Natural killer cell (primary cell): ENCODE data around the gene EMC1. TPM values are rescaled to one million over a fixed set of nuclear protein-coding genes. Genes with fewer than 3 reads are reported as not detected.
"Not testable (repeated sequence)": the region's sequence is repeated elsewhere in the genome, so short reads cannot be mapped to it uniquely, and the experiment has no call there.

Source experiments
- ATAC-seq, 3 donors: fragments of 150-1000 bp in 2 of 3; fragments of 200-7000 bp in 1 of 3; cut with Tn5 transposase; 1 replicate in 1 of 3; 2 replicates in 2 of 3; pipeline ENCODE4 v1.10.0; 2021; ENCODE audit warnings: mild to moderate bottlenecking in 2 of 3, moderate library complexity in 2 of 3
- DNase-seq, 2 donors: peaks; one replicate each; pipeline versions ENCODE4 v3.0.0 to v3.0.0-alpha.2; 2013 to 2021; ENCODE audit warnings: mixed read lengths in 1 of 2
- H3K27ac ChIP-seq: one replicate; pipeline ENCODE4 v1.5.1; 2013; ENCODE audit warnings: mild to moderate bottlenecking, low read length
- H3K27me3 ChIP-seq: one replicate; pipeline ENCODE4 v1.6.1; 2013; ENCODE audit warnings: low read length; ENCODE audit not compliant: control insufficient read depth, insufficient read depth
- H3K36me3 ChIP-seq: one replicate; pipeline ENCODE4 v1.6.1; 2013; ENCODE audit warnings: low read length; ENCODE audit not compliant: control insufficient read depth, insufficient read depth
- H3K4me1 ChIP-seq: one replicate; pipeline ENCODE4 v1.6.1; 2013; ENCODE audit warnings: low read length; ENCODE audit not compliant: control insufficient read depth, insufficient read depth
- H3K4me3 ChIP-seq: one replicate; pipeline ENCODE4 v1.5.1; 2013; ENCODE audit warnings: low read length
- H3K9me3 ChIP-seq: one replicate; pipeline ENCODE4 v1.6.1; 2013; ENCODE audit warnings: low read length; ENCODE audit not compliant: control insufficient read depth, insufficient read depth
- H3K27ac Mint-ChIP-seq, 2 donors: one replicate each; pipeline ENCODE4 v1.8.0; 2022; ENCODE audit warnings: mild to moderate bottlenecking in 2 of 2, mixed read lengths in 2 of 2, moderate library complexity in 1 of 2
- H3K27me3 Mint-ChIP-seq, 2 donors: one replicate each; pipeline ENCODE4 v1.8.0; 2022; ENCODE audit warnings: low read depth in 2 of 2, mixed read lengths in 2 of 2
- H3K36me3 Mint-ChIP-seq: one replicate; pipeline ENCODE4 v1.8.0; 2022; ENCODE audit warnings: mixed read lengths
- H3K4me1 Mint-ChIP-seq, 2 donors: one replicate each; pipeline ENCODE4 v1.8.0; 2022; ENCODE audit warnings: mixed read lengths in 2 of 2
- H3K4me3 Mint-ChIP-seq: one replicate; pipeline ENCODE4 v1.8.0; 2022; ENCODE audit warnings: mild to moderate bottlenecking, moderate library complexity, mixed read lengths
- H3K9me3 Mint-ChIP-seq, 2 donors: one replicate each; pipeline ENCODE4 v1.8.0; 2022; ENCODE audit warnings: mixed read lengths in 2 of 2
- WGBS: methylation state at CpG from one replicate; pipeline ENCODE4 v1.1.7; 2013; ENCODE audit warnings: missing lambda C conversion rate; ENCODE audit not compliant: insufficient coverage; 5-methylcytosine and 5-hydroxymethylcytosine counted together
- intact Hi-C: fragments of 100-400 bp; cut with micrococcal nuclease; formaldehyde crosslinking; loops from one replicate; pipeline ENCODE4 v1.14.2; 2022
- total RNA-seq, 4 donors: library from RNA; stranded (reverse); fragments of 120-200 nt in 1 of 4; gene quantifications; one replicate each; pipeline versions ENCODE4 v1.2.3 to v1.2.4, GENCODE V29; 2013 to 2022
- TF ChIP-seq, protein P1 (sequence below): fragments of 200-600 bp; IDR thresholded peaks from one replicate; pipeline ENCODE4 v1.8.0; 2022; ENCODE audit warnings: antibody characterized with exemption

The EMC1 gene
- total RNA-seq, 3 donors from 2014 or later (not counting 1 experiment from before 2014, with no cell fraction given): 30.7 to 36.0 (median 33.5) TPM

DNA sequence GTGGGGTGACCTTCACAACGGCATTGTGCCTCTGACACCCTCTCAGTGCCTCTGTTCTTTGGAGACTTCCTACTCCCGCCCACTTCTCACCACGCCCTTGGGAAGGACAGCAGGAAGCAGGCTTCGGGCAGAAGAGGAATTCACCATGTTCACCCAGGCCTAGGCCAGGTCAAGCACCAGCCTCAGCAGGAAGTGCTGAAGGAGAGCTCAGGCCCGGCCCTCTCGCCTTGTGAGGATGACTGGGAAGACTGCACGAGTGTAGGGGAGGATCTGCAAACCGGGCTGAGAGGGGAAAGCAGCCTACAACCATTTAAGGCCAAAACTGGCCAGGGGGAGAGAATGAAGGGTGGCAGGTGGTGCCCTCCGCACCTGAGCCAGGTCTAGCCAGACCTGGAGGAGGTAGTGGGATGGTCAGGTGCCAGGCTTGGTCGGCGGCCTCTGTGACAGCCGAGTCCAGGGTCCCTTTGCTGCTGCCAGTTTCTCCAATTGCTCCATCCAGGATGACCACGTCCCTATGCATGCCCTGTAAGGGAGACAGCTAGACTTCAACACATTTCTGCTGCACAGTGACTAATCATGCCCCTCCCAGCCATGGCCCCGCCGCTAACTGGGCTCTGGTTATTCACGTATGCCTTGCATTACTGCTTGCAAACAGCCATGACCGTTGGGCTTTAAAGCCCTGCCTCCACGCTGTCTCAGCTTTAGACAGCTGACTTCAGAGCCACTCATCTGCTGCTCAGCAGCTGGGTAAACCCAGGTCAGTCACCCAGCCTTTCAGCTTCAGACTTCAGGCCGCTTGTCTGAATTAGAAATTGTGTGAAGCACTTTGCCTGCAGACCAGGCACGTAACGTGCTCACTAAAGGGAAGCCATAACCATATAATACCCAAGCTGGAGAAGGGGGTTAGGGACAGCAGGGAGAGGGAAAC lies 9.2 kb upstream of the EMC1 start:
- Mint-ChIP-seq H3K9me3 (no peaks in the 10 kb centered on the region), H3K4me3 (no peak overlapping the region), H3K27me3 (no peaks in the 10 kb centered on the region), H3K27ac (no peak overlapping the region), H3K36me3 (no peaks in the 10 kb centered on the region), H3K4me1 (no peaks in the 10 kb centered on the region)
- DNase-seq: no peak
- 89% methylated on average over 19 of the region's 21 CpGs for WGBS
- peak in 1 of 3 donors; percentile 7 for ATAC-seq
- no peaks in the 10 kb centered on the region for H3K9me3 ChIP-seq
- intact Hi-C loops: no loop called here
- no peaks in the 10 kb centered on the region for H3K4me1 ChIP-seq
- no peaks in the 10 kb centered on the region for H3K27me3 ChIP-seq
- no peak overlapping the region for H3K27ac ChIP-seq
- H3K4me3 ChIP-seq: no peak overlapping the region
- peaks cover 37% of the 10 kb centered on the region for H3K36me3 ChIP-seq
- TF ChIP-seq, protein P1, sequence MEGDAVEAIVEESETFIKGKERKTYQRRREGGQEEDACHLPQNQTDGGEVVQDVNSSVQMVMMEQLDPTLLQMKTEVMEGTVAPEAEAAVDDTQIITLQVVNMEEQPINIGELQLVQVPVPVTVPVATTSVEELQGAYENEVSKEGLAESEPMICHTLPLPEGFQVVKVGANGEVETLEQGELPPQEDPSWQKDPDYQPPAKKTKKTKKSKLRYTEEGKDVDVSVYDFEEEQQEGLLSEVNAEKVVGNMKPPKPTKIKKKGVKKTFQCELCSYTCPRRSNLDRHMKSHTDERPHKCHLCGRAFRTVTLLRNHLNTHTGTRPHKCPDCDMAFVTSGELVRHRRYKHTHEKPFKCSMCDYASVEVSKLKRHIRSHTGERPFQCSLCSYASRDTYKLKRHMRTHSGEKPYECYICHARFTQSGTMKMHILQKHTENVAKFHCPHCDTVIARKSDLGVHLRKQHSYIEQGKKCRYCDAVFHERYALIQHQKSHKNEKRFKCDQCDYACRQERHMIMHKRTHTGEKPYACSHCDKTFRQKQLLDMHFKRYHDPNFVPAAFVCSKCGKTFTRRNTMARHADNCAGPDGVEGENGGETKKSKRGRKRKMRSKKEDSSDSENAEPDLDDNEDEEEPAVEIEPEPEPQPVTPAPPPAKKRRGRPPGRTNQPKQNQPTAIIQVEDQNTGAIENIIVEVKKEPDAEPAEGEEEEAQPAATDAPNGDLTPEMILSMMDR: no peak

DNA sequence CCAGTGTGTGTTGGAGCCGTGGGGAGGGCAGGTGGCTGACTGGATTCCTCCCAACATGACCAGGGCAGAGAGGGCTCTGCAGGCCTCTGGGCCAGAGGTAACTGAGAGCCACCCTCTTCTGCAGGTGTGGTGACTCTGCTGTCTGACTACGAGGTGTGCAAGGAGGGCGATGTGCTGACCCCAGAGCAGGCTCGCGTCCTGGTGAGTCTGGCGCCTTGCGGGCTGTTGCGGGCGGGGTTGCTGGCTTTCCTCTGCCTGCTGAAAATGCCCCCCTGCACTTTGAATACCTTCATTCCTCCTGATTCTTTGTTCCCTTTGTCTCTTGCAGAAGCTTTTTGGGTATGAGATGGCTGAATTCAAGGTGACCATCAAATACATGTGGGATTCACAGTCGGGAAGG lies 7.0 kb upstream of the EMC1 start:
- Histone ChIP-seq H3K9me3 (no peaks in the 10 kb centered on the region), H3K36me3 (peaks cover 39% of the 10 kb centered on the region), H3K27ac (no peak overlapping the region), H3K4me3 (no peak overlapping the region), H3K27me3 (no peaks in the 10 kb centered on the region), H3K4me1 (peaks cover 6% of the 10 kb centered on the region)
- TF ChIP-seq, protein P1: no peak
- Mint-ChIP-seq H3K27ac (no peak overlapping the region), H3K27me3 (no peaks in the 10 kb centered on the region), H3K4me1 (peaks cover 5% of the 10 kb centered on the region in 2 donors), H3K36me3 (no peaks in the 10 kb centered on the region), H3K9me3 (no peaks in the 10 kb centered on the region), H3K4me3 (no peak overlapping the region)
- 95% methylated on average over 10 of the region's 10 CpGs for WGBS
- ATAC-seq (no peak), DNase-seq (no peak)
- intact Hi-C loops: no loop called here

DNA sequence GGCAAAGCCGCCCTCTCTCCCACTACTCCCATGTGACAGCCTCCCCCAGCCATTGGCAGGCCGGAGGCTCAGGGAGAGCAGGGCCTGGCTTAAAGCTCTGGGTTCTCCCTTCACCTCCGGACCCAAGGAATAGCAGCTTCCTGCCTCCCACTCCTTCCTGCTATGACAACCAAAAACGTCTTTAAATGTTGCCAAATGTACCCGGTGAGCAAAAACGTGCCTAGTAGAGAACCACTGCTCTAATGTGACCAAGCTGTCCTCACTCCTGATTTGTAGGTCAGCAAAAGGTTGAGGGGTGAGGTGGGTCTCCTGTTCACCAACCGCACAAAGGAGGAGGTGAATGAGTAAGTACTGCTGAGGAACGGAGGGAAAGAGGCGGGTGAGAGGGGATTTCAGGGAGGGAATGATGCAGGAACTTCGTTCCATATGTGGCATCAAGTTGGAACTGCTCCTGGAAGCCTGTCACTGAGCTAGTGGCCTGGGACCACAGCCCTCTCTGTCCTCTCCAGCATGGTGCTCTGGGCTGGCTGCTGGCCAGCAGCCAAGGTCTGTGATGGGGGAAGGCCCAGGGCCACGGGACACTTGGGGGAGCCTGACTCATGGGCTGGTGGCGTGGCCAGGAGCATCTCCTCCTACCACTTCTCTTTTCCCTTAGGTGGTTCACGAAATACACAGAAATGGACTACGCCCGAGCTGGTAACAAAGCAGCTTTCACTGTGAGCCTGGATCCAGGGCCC lies 6.0 kb upstream of the EMC1 start:
- no peak overlapping the region for H3K27ac ChIP-seq
- H3K4me1 ChIP-seq: peaks cover 14% of the 10 kb centered on the region
- no peak for DNase-seq
- ATAC-seq: no peak
- WGBS: 76% methylated on average over 15 of the region's 15 CpGs
- TF ChIP-seq, protein P1: no peak
- Mint-ChIP-seq H3K36me3 (no peaks in the 10 kb centered on the region), H3K9me3 (no peaks in the 10 kb centered on the region), H3K4me3 (no peak overlapping the region), H3K4me1 (peaks cover 13% of the 10 kb centered on the region in 2 donors), H3K27me3 (no peaks in the 10 kb centered on the region), H3K27ac (no peak overlapping the region)
- no peak overlapping the region for H3K4me3 ChIP-seq
- intact Hi-C loops: no loop called here
- H3K9me3 ChIP-seq: no peaks in the 10 kb centered on the region
- no peaks in the 10 kb centered on the region for H3K27me3 ChIP-seq
- peaks cover 39% of the 10 kb centered on the region for H3K36me3 ChIP-seq

GRCh38 chr1:19256301-19256700 lies 5.0 kb upstream of the EMC1 start:
- DNase-seq, H3K36me3 Mint-ChIP-seq, H3K9me3 Mint-ChIP-seq, H3K27me3 Mint-ChIP-seq, H3K9me3 ChIP-seq, intact Hi-C loops, ATAC-seq, H3K4me3 Mint-ChIP-seq, H3K27ac Mint-ChIP-seq, H3K4me3 ChIP-seq, H3K27me3 ChIP-seq, H3K27ac ChIP-seq: not testable (repeated sequence)
- WGBS: 96% methylated on average over 5 of the region's 5 CpGs
- Histone ChIP-seq H3K36me3 (peaks cover 39% of the 10 kb centered on the region), H3K4me1 (peaks cover 21% of the 10 kb centered on the region)
- peaks cover 17 to 22% of the 10 kb centered on the region in 2 donors for H3K4me1 Mint-ChIP-seq
